ENCODE results near the gene TMEM74B. TPM values are rescaled to one million over a fixed set of nuclear protein-coding genes. Genes with fewer than 3 reads are reported as not detected.

Gene TMEM74B
- total and polyA plus RNA-seq, 7 experiments from 2014 or later: 0.18 to 0.60 (median 0.31) TPM; not detected in 3

GRCh38 chr20:1206366-1207148 is 21.8 kb upstream of the TMEM74B start:
- H3K4me1 ChIP-seq (ENCODE audit: control insufficient read depth in 2 of 2, insufficient read depth in 2 of 2, low read length in 2 of 2): no peaks in the 10 kb centered on the region
- ChIA-PET CTCF (no interaction called here), POLR2A (interaction anchor here (1.1 kb wide), 1 partner anchor 92 kb away, joined by 3 read pairs; no protein-coding TSS in a partner anchor)
- no peak overlapping the region for H3K4me3 ChIP-seq (ENCODE audit: low read length)
- Mint-ChIP-seq H3K27ac (no peak overlapping the region), H3K4me3 (no peak overlapping the region), H3K36me3 (no peaks in the 10 kb centered on the region), H3K27me3 (peaks cover 0 to 18% (median 0%) of the 10 kb centered on the region in 5 donors), H3K4me1 (no peaks in the 10 kb centered on the region), H3K9me3 (no peaks in the 10 kb centered on the region)
- DNase-seq (no peak), ATAC-seq (no peak)
- no peak overlapping the region for H3K27ac ChIP-seq (ENCODE audit: low read depth, low read length)
- H3K27me3 ChIP-seq (ENCODE audit: control insufficient read depth in 2 of 2, insufficient read depth in 2 of 2, low read length in 2 of 2): no peaks in the 10 kb centered on the region
- intact Hi-C loops (cut with micrococcal nuclease): no loop called here
- no peaks in the 10 kb centered on the region for H3K36me3 ChIP-seq (ENCODE audit: control insufficient read depth in 2 of 3, insufficient read depth in 3 of 3, low read length in 3 of 3)
- H3K9me3 ChIP-seq (ENCODE audit: control insufficient read depth in 2 of 3, low read length in 3 of 3): no peaks in the 10 kb centered on the region

GRCh38 chr20:1205802-1206201 is 21.0 kb upstream of the TMEM74B start:
- Mint-ChIP-seq H3K4me1 (no peaks in the 10 kb centered on the region), H3K4me3 (no peak overlapping the region), H3K27ac (no peak overlapping the region), H3K27me3 (peaks cover 0 to 18% (median 0%) of the 10 kb centered on the region in 5 donors), H3K9me3 (no peaks in the 10 kb centered on the region), H3K36me3 (no peaks in the 10 kb centered on the region)
- H3K4me3 ChIP-seq (ENCODE audit: low read length): no peak overlapping the region
- intact Hi-C loops (cut with micrococcal nuclease): no loop called here
- no peaks in the 10 kb centered on the region for H3K36me3 ChIP-seq (ENCODE audit: control insufficient read depth in 2 of 3, insufficient read depth in 3 of 3, low read length in 3 of 3)
- ChIA-PET POLR2A (interaction anchor here (1.1 kb wide), 1 partner anchor 92 kb away, joined by 3 read pairs; no protein-coding TSS in a partner anchor), CTCF (no interaction called here)
- no peaks in the 10 kb centered on the region for H3K9me3 ChIP-seq (ENCODE audit: control insufficient read depth in 2 of 3, low read length in 3 of 3)
- no peak for DNase-seq
- H3K27ac ChIP-seq (ENCODE audit: low read depth, low read length): no peak overlapping the region
- H3K4me1 ChIP-seq (ENCODE audit: control insufficient read depth in 2 of 2, insufficient read depth in 2 of 2, low read length in 2 of 2): no peaks in the 10 kb centered on the region
- no peaks in the 10 kb centered on the region for H3K27me3 ChIP-seq (ENCODE audit: control insufficient read depth in 2 of 2, insufficient read depth in 2 of 2, low read length in 2 of 2)
- ATAC-seq: no peak

- ChIA-PET CTCF (no interaction called here), POLR2A (no interaction called here)
- no peaks in the 10 kb centered on the region for H3K4me1 ChIP-seq (ENCODE audit: control insufficient read depth in 2 of 2, insufficient read depth in 2 of 2, low read length in 2 of 2)
- H3K4me3 ChIP-seq (ENCODE audit: low read length): no peak overlapping the region
- no peak overlapping the region for H3K27ac ChIP-seq (ENCODE audit: low read depth, low read length)
- ATAC-seq (no peak), DNase-seq (no peak)
- intact Hi-C loops (cut with micrococcal nuclease): no loop called here
- H3K9me3 ChIP-seq (ENCODE audit: control insufficient read depth in 2 of 3, low read length in 3 of 3): no peaks in the 10 kb centered on the region
- peaks cover 2 to 10% (median 7%) of the 10 kb centered on the region in 7 donors for H3K4me1 Mint-ChIP-seq
- peaks cover 0 to 18% (median 0%) of the 10 kb centered on the region in 5 donors for H3K27me3 Mint-ChIP-seq
- H3K36me3 Mint-ChIP-seq: no peaks in the 10 kb centered on the region
- H3K27me3 ChIP-seq (ENCODE audit: control insufficient read depth in 2 of 2, insufficient read depth in 2 of 2, low read length in 2 of 2): no peaks in the 10 kb centered on the region
- H3K4me3 Mint-ChIP-seq: no peak overlapping the region
- no peaks in the 10 kb centered on the region for H3K36me3 ChIP-seq (ENCODE audit: control insufficient read depth in 2 of 3, insufficient read depth in 3 of 3, low read length in 3 of 3)
- no peaks in the 10 kb centered on the region for H3K9me3 Mint-ChIP-seq
- H3K27ac Mint-ChIP-seq: no peak overlapping the region
Measured at GRCh38 chr20:1204576-1204975, 19.8 kb upstream of the TMEM74B start.

GRCh38 chr20:1204113-1204512 is 19.3 kb upstream of the TMEM74B start:
- H3K27me3 Mint-ChIP-seq: peaks cover 0 to 13% (median 0%) of the 10 kb centered on the region in 5 donors
- DNase-seq: no peak
- ATAC-seq: no peak
- Histone ChIP-seq H3K27me3 (ENCODE audit: control insufficient read depth in 2 of 2, insufficient read depth in 2 of 2, low read length in 2 of 2) (no peaks in the 10 kb centered on the region), H3K4me3 (ENCODE audit: low read length) (no peak overlapping the region), H3K4me1 (ENCODE audit: control insufficient read depth in 2 of 2, insufficient read depth in 2 of 2, low read length in 2 of 2) (no peaks in the 10 kb centered on the region), H3K36me3 (ENCODE audit: control insufficient read depth in 2 of 3, insufficient read depth in 3 of 3, low read length in 3 of 3) (no peaks in the 10 kb centered on the region), H3K9me3 (ENCODE audit: control insufficient read depth in 2 of 3, low read length in 3 of 3) (no peaks in the 10 kb centered on the region), H3K27ac (ENCODE audit: low read depth, low read length) (no peak overlapping the region)
- no peak overlapping the region for H3K27ac Mint-ChIP-seq
- ChIA-PET CTCF (no interaction called here), POLR2A (no interaction called here)
- H3K36me3 Mint-ChIP-seq: no peaks in the 10 kb centered on the region
- H3K9me3 Mint-ChIP-seq: no peaks in the 10 kb centered on the region
- H3K4me3 Mint-ChIP-seq: no peak overlapping the region
- H3K4me1 Mint-ChIP-seq: peaks cover 2 to 15% (median 7%) of the 10 kb centered on the region in 7 donors
- intact Hi-C loops (cut with micrococcal nuclease): no loop called here

- Mint-ChIP-seq H3K36me3 (no peaks in the 10 kb centered on the region), H3K4me3 (no peak overlapping the region), H3K27me3 (peaks cover 0 to 11% (median 0%) of the 10 kb centered on the region in 5 donors), H3K9me3 (no peaks in the 10 kb centered on the region), H3K4me1 (peaks cover 2 to 18% (median 9%) of the 10 kb centered on the region in 7 donors), H3K27ac (no peak overlapping the region)
- Histone ChIP-seq H3K4me3 (ENCODE audit: low read length) (no peak overlapping the region), H3K27ac (ENCODE audit: low read depth, low read length) (no peak overlapping the region), H3K4me1 (ENCODE audit: control insufficient read depth in 2 of 2, insufficient read depth in 2 of 2, low read length in 2 of 2) (no peaks in the 10 kb centered on the region), H3K36me3 (ENCODE audit: control insufficient read depth in 2 of 3, insufficient read depth in 3 of 3, low read length in 3 of 3) (no peaks in the 10 kb centered on the region), H3K27me3 (ENCODE audit: control insufficient read depth in 2 of 2, insufficient read depth in 2 of 2, low read length in 2 of 2) (no peaks in the 10 kb centered on the region), H3K9me3 (ENCODE audit: control insufficient read depth in 2 of 3, low read length in 3 of 3) (no peaks in the 10 kb centered on the region)
- DNase-seq (no peak), ATAC-seq (no peak)
- CTCF ChIA-PET: no interaction called here
- POLR2A ChIA-PET: no interaction called here
- intact Hi-C loops (cut with micrococcal nuclease): no loop called here
Measured at GRCh38 chr20:1203630-1204029, 18.8 kb upstream of the TMEM74B start.

- ATAC-seq: no peak
- no peak for DNase-seq
- H3K4me3 Mint-ChIP-seq: no peak within 1 kb of the TSS
- peaks cover 0 to 5% (median 0%) of the 10 kb centered on the region in 5 donors for H3K27me3 Mint-ChIP-seq
- no peaks in the 10 kb centered on the region for H3K9me3 Mint-ChIP-seq
- Histone ChIP-seq H3K36me3 (ENCODE audit: control insufficient read depth in 2 of 3, insufficient read depth in 3 of 3, low read length in 3 of 3) (no peaks in the 10 kb centered on the region), H3K4me3 (ENCODE audit: low read length) (no peak within 1 kb of the TSS), H3K27ac (ENCODE audit: low read depth, low read length) (no peak within 1 kb of the TSS), H3K4me1 (ENCODE audit: control insufficient read depth in 2 of 2, insufficient read depth in 2 of 2, low read length in 2 of 2) (no peaks in the 10 kb centered on the region), H3K27me3 (ENCODE audit: control insufficient read depth in 2 of 2, insufficient read depth in 2 of 2, low read length in 2 of 2) (no peaks in the 10 kb centered on the region), H3K9me3 (ENCODE audit: control insufficient read depth in 2 of 3, low read length in 3 of 3) (no peaks in the 10 kb centered on the region)
- H3K27ac Mint-ChIP-seq: no peak within 1 kb of the TSS
- POLR2A ChIA-PET: no interaction called here
- H3K36me3 Mint-ChIP-seq: no peaks in the 10 kb centered on the region
- CTCF ChIA-PET: no interaction called here
- H3K4me1 Mint-ChIP-seq: peaks cover 2 to 18% (median 9%) of the 10 kb centered on the region in 7 donors
- intact Hi-C loops (cut with micrococcal nuclease): no loop called here
Measured at GRCh38 chr20:1202762-1203504, 18.2 kb upstream of the TMEM74B start, which contains the start of gene C20orf202. Gene C20orf202 (plus strand): TSS chr20:1203454. CDS start chr20:1203586, 132 bp downstream.

Data from naive thymus-derived CD4-positive, alpha-beta T cell (primary cell).